Epidermal melanocyte (primary cell): ENCODE data around the gene CD300LG.
A peak's percentile ranks its signal among the peaks of the same experiment; 100 is the strongest.

Experiments
- DNase-seq: peaks from one replicate; pipeline ENCODE4 v3.0.0; 2011; ENCODE audit warnings: low spot score; ENCODE audit not compliant: insufficient read length

The CD300LG gene

GRCh38 chr17:43823350-43824084 is 23.5 kb upstream of the CD300LG start:
- peak; percentile 7 for DNase-seq

- no peak for DNase-seq
Observed at GRCh38 chr17:43825567-43825966, 21.4 kb upstream of the CD300LG start.

- DNase-seq = no peak
Observed at GRCh38 chr17:43826206-43826605, 20.8 kb upstream of the CD300LG start.

- no peak for DNase-seq
Observed at GRCh38 chr17:43827596-43827995, 19.4 kb upstream of the CD300LG start.

GRCh38 chr17:43829738-43830137 is 17.2 kb upstream of the CD300LG start:
- DNase-seq = peak; percentile 6

- no peak for DNase-seq
Observed at GRCh38 chr17:43830510-43831140, 16.4 kb upstream of the CD300LG start.

GRCh38 chr17:43831633-43832032 is 15.3 kb upstream of the CD300LG start:
- DNase-seq = no peak

GRCh38 chr17:43832168-43832975 is 14.6 kb upstream of the CD300LG start:
- peak; percentile 59 for DNase-seq

- peak; percentile 87 for DNase-seq
Observed at GRCh38 chr17:43832976-43833829, 13.8 kb upstream of the CD300LG start, which contains the start of gene MPP3. MPP3 (minus strand) TSS chr17:43833146; CDS start chr17:43831906, 1,240 bp downstream.

GRCh38 chr17:43834106-43834505 is 12.9 kb upstream of the CD300LG start:
- DNase-seq = no peak

- DNase-seq = no peak
Observed at GRCh38 chr17:43839670-43840108, 7.3 kb upstream of the CD300LG start.

GRCh38 chr17:43840814-43841213 is 6.2 kb upstream of the CD300LG start:
- peak; percentile 38 for DNase-seq

- DNase-seq = no peak
Observed at GRCh38 chr17:43841282-43841681, 5.7 kb upstream of the CD300LG start.

- peak; percentile 9 for DNase-seq
Observed at GRCh38 chr17:43842091-43842974, 4.6 kb upstream of the CD300LG start.

- DNase-seq = no peak
Observed at GRCh38 chr17:43842975-43843325, 4.0 kb upstream of the CD300LG start.

- no peak for DNase-seq
Observed at GRCh38 chr17:43844241-43844640, 2.7 kb upstream of the CD300LG start.

- no peak for DNase-seq
Observed at GRCh38 chr17:43845766-43846165, 1.2 kb upstream of the CD300LG start.

GRCh38 chr17:43846221-43846712 is 709 bp upstream of the CD300LG start:
- peak; percentile 87 for DNase-seq

GRCh38 chr17:43848601-43849000 is 1.6 kb downstream of the CD300LG start:
- no peak for DNase-seq

GRCh38 chr17:43849116-43849515 is 2.1 kb downstream of the CD300LG start:
- DNase-seq = peak; percentile 8
